Measurements from ENCODE around the gene ZBTB20.

DNA sequence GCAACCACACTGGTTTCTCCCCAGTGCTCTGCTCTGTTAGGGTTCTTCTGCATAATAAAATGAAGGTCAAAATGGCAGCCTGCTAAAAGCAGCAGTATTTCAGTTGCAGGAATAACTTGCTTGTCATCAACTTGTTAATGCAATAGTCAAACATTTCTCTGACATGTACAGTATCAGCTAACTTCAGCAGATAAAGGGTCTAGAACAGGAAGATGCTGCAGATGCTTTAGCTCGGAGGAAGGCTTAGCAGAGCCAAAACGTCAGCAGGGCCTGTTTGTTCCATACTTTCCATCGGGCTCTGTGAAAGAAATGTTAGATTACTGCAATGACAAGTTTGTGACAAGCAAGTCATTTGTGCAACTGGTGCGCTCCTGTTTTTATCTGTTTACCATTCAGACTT lies 561.4 kb downstream of the ZBTB20 start:
- TF ChIP-seq, protein P1, sequence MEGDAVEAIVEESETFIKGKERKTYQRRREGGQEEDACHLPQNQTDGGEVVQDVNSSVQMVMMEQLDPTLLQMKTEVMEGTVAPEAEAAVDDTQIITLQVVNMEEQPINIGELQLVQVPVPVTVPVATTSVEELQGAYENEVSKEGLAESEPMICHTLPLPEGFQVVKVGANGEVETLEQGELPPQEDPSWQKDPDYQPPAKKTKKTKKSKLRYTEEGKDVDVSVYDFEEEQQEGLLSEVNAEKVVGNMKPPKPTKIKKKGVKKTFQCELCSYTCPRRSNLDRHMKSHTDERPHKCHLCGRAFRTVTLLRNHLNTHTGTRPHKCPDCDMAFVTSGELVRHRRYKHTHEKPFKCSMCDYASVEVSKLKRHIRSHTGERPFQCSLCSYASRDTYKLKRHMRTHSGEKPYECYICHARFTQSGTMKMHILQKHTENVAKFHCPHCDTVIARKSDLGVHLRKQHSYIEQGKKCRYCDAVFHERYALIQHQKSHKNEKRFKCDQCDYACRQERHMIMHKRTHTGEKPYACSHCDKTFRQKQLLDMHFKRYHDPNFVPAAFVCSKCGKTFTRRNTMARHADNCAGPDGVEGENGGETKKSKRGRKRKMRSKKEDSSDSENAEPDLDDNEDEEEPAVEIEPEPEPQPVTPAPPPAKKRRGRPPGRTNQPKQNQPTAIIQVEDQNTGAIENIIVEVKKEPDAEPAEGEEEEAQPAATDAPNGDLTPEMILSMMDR (conservative IDR thresholded peaks at IDR 0.05 in 1 of 2, IDR thresholded peaks at IDR 0.05 in 1 of 2; ENCODE audit: low read depth in 1 of 2, low read length in 2 of 2): no peak
- TF ChIP-seq EZH2 (IDR thresholded peaks at IDR 0.05; ENCODE audit: low read length, missing control alignments): no peak
